PC-9 (cell line): ENCODE measurements around the gene GOLGA6C. TPM values are rescaled to one million over a fixed set of nuclear protein-coding genes. Genes with fewer than 3 reads are reported as not detected.
"Not testable (repeated sequence)": the region's sequence is repeated elsewhere in the genome, so short reads cannot be mapped to it uniquely, and the experiment has no call there.

Experiments used
- Bru-seq: library from RNA; stranded (reverse); fragments of 400-500 nt; gene quantifications from one replicate; lab custom pipeline; 2021; lab: Mats Ljungman, UMichigan
- BruChase-seq, 2 experiments: library from RNA; stranded (reverse); fragments of 400-500 nt; gene quantifications; one replicate each; lab custom pipeline; 2021; lab: Mats Ljungman, UMichigan
- BruUV-seq: library from RNA; stranded (reverse); fragments of 400-500 nt; replicated peaks from 2 replicates; lab custom pipeline; 2021; lab: Mats Ljungman, UMichigan
- CTCF ChIA-PET: fragments of 300-600 bp; sonication (Branson Sonifier 250); formaldehyde crosslinking; loops from one replicate; lab custom pipeline; 2022; ENCODE audit warnings: antibody characterized with exemption; lab: Charles Lee
- POLR2A ChIA-PET: fragments of 300-600 bp; sonication (Branson Sonifier 250); formaldehyde crosslinking; loops from one replicate; lab custom pipeline; 2022; ENCODE audit warnings: antibody characterized with exemption; ENCODE audit not compliant: unreplicated experiment; lab: Charles Lee
- DNase-seq, 2 experiments: peaks; one replicate each; pipeline versions ENCODE4 v3.0.0 to v3.0.0-alpha.2; 2015 to 2022; ENCODE audit warnings: mixed read lengths in 1 of 2
- H2AFZ ChIP-seq: fragments of 200-600 bp; sonication (generic); 2 replicates; pipeline ENCODE4 v1.8.1; 2017; ENCODE audit warnings: antibody characterized with exemption
- H3F3A ChIP-seq: fragments of 200-600 bp; sonication (generic); 2 replicates; pipeline ENCODE4 v1.8.1; 2017; ENCODE audit warnings: antibody characterized with exemption, mild to moderate bottlenecking, low read depth; ENCODE audit not compliant: insufficient read depth
- H3K27ac ChIP-seq: fragments of 200-600 bp; sonication (generic); 2 replicates; pipeline ENCODE4 v1.6.1; 2016; ENCODE audit warnings: mixed run types
- H3K27me3 ChIP-seq: fragments of 200-600 bp; sonication (generic); 2 replicates; pipeline ENCODE4 v1.6.1; 2016; ENCODE audit warnings: low read depth, mixed run types; ENCODE audit not compliant: insufficient read depth
- H3K36me3 ChIP-seq: fragments of 200-600 bp; sonication (generic); 2 replicates; pipeline ENCODE4 v1.6.1; 2016; ENCODE audit warnings: low read depth, mixed run types
- H3K4me1 ChIP-seq: fragments of 200-600 bp; sonication (generic); replicated peaks from 2 replicates; pipeline ENCODE4 v1.6.1; 2016; ENCODE audit warnings: mixed run types; ENCODE audit not compliant: insufficient read depth
- H3K4me2 ChIP-seq: fragments of 200-600 bp; sonication (generic); 2 replicates; pipeline ENCODE4 v1.6.1; 2017; ENCODE audit warnings: mixed run types
- H3K4me3 ChIP-seq: fragments of 200-600 bp; sonication (generic); 2 replicates; pipeline ENCODE4 v1.6.1; 2016; ENCODE audit warnings: mixed run types
- H3K79me2 ChIP-seq: fragments of 200-600 bp; sonication (generic); 2 replicates; pipeline ENCODE4 v1.6.1; 2017; ENCODE audit warnings: low read depth, mixed run types
- H3K9me2 ChIP-seq: fragments of 200-600 bp; sonication (generic); 2 replicates; pipeline ENCODE4 v1.8.1; 2017; ENCODE audit warnings: mild to moderate bottlenecking; ENCODE audit not compliant: insufficient read depth
- H3K9me3 ChIP-seq: fragments of 200-600 bp; sonication (generic); 2 replicates; pipeline ENCODE4 v1.8.1; 2016; ENCODE audit warnings: low read depth; ENCODE audit not compliant: insufficient read depth
- H4K20me1 ChIP-seq: fragments of 200-600 bp; sonication (generic); 2 replicates; pipeline ENCODE4 v1.8.1; 2017; ENCODE audit not compliant: insufficient read depth
- CTCF ChIP-seq: fragments of 200-600 bp; sonication (generic); conservative IDR thresholded peaks from 2 replicates; pipeline ENCODE4 v1.6.1; 2017; ENCODE audit warnings: mixed run types, antibody characterized with exemption, mild to moderate bottlenecking, moderate library complexity
- EZH2 ChIP-seq: fragments of 200-600 bp; sonication (generic); IDR thresholded peaks from 2 replicates; pipeline ENCODE4 v1.8.0; 2017; ENCODE audit warnings: antibody characterized with exemption, low read depth
- intact Hi-C: fragments of 100-400 bp; cut with micrococcal nuclease; formaldehyde crosslinking; loops from one replicate; pipeline ENCODE4 v1.10.0; 2022; ENCODE audit not compliant: unreplicated experiment
- long read RNA-seq: library from polyadenylated mRNA; stranded (forward); transcript quantifications from one replicate; pipeline ENCODE4 v2.0.0, GENCODE V29; 2022
- total RNA-seq: library from RNA; stranded (reverse); gene quantifications from 2 replicates; pipeline ENCODE4 v1.2.3, GENCODE V29; 2021

GOLGA6C gene
- not detected in 2 replicates for total RNA-seq
- not detected for Bru-seq, nascent RNA
- percentile 6 among the genes with signal in this experiment for BruChase-seq, experiment 1, labeled RNA remaining after a 2-hour chase
- BruChase-seq, experiment 2, labeled RNA remaining after a 6-hour chase: not detected
- long read RNA-seq: 0 reads

GRCh38 chr15:75258034-75258433, at the start of gene GOLGA6C:
TSS of gene GOLGA6C (plus strand) at chr15:75258334. CDS start at chr15:75258599, 265 bp downstream.
- H3K27me3 ChIP-seq, BruUV-seq, H3K9me2 ChIP-seq, H2AFZ ChIP-seq, H3K4me2 ChIP-seq, H4K20me1 ChIP-seq, H3K79me2 ChIP-seq, POLR2A ChIA-PET, H3K4me3 ChIP-seq, DNase-seq, H3K4me1 ChIP-seq, H3K9me3 ChIP-seq, H3K36me3 ChIP-seq, intact Hi-C loops, H3F3A ChIP-seq, CTCF ChIA-PET, H3K27ac ChIP-seq: not testable (repeated sequence)

GRCh38 chr15:75208501-75209288, 49.4 kb upstream of the GOLGA6C start:
- ChIA-PET POLR2A (no interaction called here), CTCF (no interaction called here)
- H3K9me2 ChIP-seq: no peaks in the 10 kb centered on the region
- H3K4me2 ChIP-seq: no peak overlapping the region
- TF ChIP-seq CTCF: no peak
- no peak for TF ChIP-seq EZH2
- peaks cover 13% of the 10 kb centered on the region for H3K4me1 ChIP-seq
- no peaks in the 10 kb centered on the region for H3K9me3 ChIP-seq
- H3K27me3 ChIP-seq: no peaks in the 10 kb centered on the region
- H3K79me2 ChIP-seq: peaks cover 88% of the 10 kb centered on the region
- DNase-seq: no peak
- no TSS peak for BruUV-seq
- peaks cover 42% of the 10 kb centered on the region; the same call in 1 of the 2 replicates for H3F3A ChIP-seq
- peaks cover 31% of the 10 kb centered on the region; the same call in 1 of the 2 replicates for H3K36me3 ChIP-seq
- intact Hi-C loops: no loop called here
- no peak overlapping the region for H3K27ac ChIP-seq
- no peak overlapping the region for H3K4me3 ChIP-seq
- peaks cover 96% of the 10 kb centered on the region for H4K20me1 ChIP-seq
- no peak overlapping the region for H2AFZ ChIP-seq

GRCh38 chr15:75209289-75209676, 48.9 kb upstream of the GOLGA6C start:
- no TSS peak for BruUV-seq
- Histone ChIP-seq H2AFZ (no peak overlapping the region), H4K20me1 (peaks cover 96% of the 10 kb centered on the region), H3K9me3 (no peaks in the 10 kb centered on the region), H3K4me3 (no peak overlapping the region), H3K79me2 (peaks cover 82% of the 10 kb centered on the region), H3K27me3 (no peaks in the 10 kb centered on the region), H3K36me3 (peaks cover 31% of the 10 kb centered on the region; the same call in 1 of the 2 replicates), H3K4me2 (no peak overlapping the region), H3F3A (peaks cover 42% of the 10 kb centered on the region; the same call in 1 of the 2 replicates), H3K9me2 (no peaks in the 10 kb centered on the region), H3K27ac (no peak overlapping the region), H3K4me1 (peaks cover 7% of the 10 kb centered on the region)
- ChIA-PET CTCF (no interaction called here), POLR2A (no interaction called here)
- DNase-seq: no peak
- TF ChIP-seq EZH2 (no peak), CTCF (no peak)
- intact Hi-C loops: no loop called here
